HFFc6 (cell line): Measurements from ENCODE around the gene TNFSF12. TPM values are rescaled to one million over a fixed set of nuclear protein-coding genes. Genes with fewer than 3 reads are reported as not detected.

Experiments
- DNase-seq: peaks from one replicate; pipeline ENCODE4 v3.0.0-alpha.2; 2018
- H3K27ac Mint-ChIP-seq: 2 replicates; pipeline ENCODE4 v1.8.0; 2020; ENCODE audit warnings: mild to moderate bottlenecking, mixed read lengths
- H3K27me3 Mint-ChIP-seq: 2 replicates; pipeline ENCODE4 v1.8.0; 2021; ENCODE audit warnings: mild to moderate bottlenecking, moderate library complexity, mixed read lengths; ENCODE audit not compliant: insufficient read depth
- H3K36me3 Mint-ChIP-seq: 2 replicates; pipeline ENCODE4 v1.8.0; 2021; ENCODE audit warnings: low read depth, mixed read lengths
- H3K4me1 Mint-ChIP-seq: 2 replicates; pipeline ENCODE4 v1.8.0; 2020; ENCODE audit warnings: low read depth, mixed read lengths
- H3K4me3 Mint-ChIP-seq: 2 replicates; pipeline ENCODE4 v1.8.0; 2020; ENCODE audit warnings: mild to moderate bottlenecking, moderate library complexity, mixed read lengths
- H3K9me3 Mint-ChIP-seq: 2 replicates; pipeline ENCODE4 v1.8.0; 2020; ENCODE audit warnings: mild to moderate bottlenecking, mixed read lengths
- total RNA-seq, 6 experiments: library from RNA; stranded (reverse); fragmentation: NEBNext Ultra II Directional; extraction: Animal tissue kit (Norgen Biotek cat#: 25700); gene quantifications; 2 replicates in 1 of 6; 3 replicates in 5 of 6; pipeline ENCODE4 v1.2.3, GENCODE V29; 2021
- TF ChIP-seq, protein P1 (sequence below): fragments of 200-600 bp; sonication (generic); IDR thresholded peaks from 2 replicates; pipeline ENCODE4 v1.5.0; 2021; ENCODE audit warnings: antibody characterized with exemption, mild to moderate bottlenecking

The TNFSF12 gene
- total RNA-seq, 6 experiments from 2014 or later = 22.0 to 28.3 (median 25.4) TPM

DNA sequence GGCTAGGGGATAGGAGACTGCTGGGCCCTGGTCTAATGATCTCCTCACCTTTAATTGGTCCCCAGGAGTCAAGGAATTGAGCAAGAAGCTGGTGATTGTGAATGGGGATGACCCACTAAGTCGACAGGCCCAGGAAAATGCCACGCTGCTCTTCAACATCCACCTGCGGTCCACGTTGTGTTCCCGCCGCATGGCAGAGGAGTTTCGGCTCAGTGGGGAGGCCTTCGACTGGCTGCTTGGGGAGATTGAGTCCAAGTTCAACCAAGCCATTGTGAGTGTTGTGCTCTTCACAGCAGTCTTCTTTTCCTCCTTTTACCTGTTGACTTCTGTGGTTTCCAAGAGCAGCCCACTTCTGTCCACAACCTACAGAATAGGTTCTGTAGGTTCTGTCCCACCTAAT, 45.3 kb upstream of the TNFSF12 start:
- no peak for DNase-seq
- H3K27ac Mint-ChIP-seq = no peak overlapping the region
- no peak overlapping the region for H3K4me3 Mint-ChIP-seq
- H3K9me3 Mint-ChIP-seq = no peaks in the 10 kb centered on the region
- H3K36me3 Mint-ChIP-seq = peaks cover 50% of the 10 kb centered on the region
- peaks cover 4% of the 10 kb centered on the region for H3K27me3 Mint-ChIP-seq
- H3K4me1 Mint-ChIP-seq = no peaks in the 10 kb centered on the region
- TF ChIP-seq, protein P1, sequence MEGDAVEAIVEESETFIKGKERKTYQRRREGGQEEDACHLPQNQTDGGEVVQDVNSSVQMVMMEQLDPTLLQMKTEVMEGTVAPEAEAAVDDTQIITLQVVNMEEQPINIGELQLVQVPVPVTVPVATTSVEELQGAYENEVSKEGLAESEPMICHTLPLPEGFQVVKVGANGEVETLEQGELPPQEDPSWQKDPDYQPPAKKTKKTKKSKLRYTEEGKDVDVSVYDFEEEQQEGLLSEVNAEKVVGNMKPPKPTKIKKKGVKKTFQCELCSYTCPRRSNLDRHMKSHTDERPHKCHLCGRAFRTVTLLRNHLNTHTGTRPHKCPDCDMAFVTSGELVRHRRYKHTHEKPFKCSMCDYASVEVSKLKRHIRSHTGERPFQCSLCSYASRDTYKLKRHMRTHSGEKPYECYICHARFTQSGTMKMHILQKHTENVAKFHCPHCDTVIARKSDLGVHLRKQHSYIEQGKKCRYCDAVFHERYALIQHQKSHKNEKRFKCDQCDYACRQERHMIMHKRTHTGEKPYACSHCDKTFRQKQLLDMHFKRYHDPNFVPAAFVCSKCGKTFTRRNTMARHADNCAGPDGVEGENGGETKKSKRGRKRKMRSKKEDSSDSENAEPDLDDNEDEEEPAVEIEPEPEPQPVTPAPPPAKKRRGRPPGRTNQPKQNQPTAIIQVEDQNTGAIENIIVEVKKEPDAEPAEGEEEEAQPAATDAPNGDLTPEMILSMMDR = no peak

DNA sequence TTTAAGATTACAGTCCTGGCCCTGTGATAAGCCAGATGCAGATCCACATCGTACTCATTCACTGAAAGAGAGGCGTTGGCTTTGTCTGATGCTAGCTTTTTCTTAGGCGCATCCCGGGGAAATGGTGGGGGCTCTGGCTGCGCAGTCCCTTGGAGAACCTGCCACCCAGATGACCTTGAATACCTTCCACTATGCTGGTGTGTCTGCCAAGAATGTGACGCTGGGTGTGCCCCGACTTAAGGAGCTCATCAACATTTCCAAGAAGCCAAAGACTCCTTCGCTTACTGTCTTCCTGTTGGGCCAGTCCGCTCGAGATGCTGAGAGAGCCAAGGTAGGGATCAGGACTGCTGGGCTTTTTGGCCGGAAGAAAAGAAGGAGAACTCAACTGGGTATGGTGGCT, 40.7 kb upstream of the TNFSF12 start:
- Mint-ChIP-seq H3K36me3 (peaks cover 42% of the 10 kb centered on the region), H3K27me3 (peaks cover 13% of the 10 kb centered on the region), H3K4me1 (no peaks in the 10 kb centered on the region), H3K9me3 (no peaks in the 10 kb centered on the region), H3K4me3 (no peak overlapping the region), H3K27ac (no peak overlapping the region)
- TF ChIP-seq, protein P1 = no peak
- DNase-seq = no peak

DNA sequence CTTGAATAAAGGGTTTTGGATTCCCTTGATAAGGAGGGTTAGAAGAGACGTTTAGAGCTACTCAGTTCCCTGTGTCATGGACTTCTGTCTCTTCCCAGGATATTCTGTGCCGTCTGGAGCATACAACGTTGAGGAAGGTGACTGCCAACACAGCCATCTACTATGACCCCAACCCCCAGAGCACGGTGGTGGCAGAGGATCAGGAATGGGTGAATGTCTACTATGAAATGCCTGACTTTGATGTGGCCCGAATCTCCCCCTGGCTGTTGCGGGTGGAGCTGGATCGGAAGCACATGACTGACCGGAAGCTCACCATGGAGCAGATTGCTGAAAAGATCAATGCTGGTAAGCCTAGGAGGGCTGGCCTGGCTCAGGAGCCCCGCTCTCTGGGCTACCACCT, 40.0 kb upstream of the TNFSF12 start:
- Mint-ChIP-seq H3K4me1 (no peaks in the 10 kb centered on the region), H3K4me3 (no peak overlapping the region), H3K9me3 (no peaks in the 10 kb centered on the region), H3K27me3 (peaks cover 14% of the 10 kb centered on the region), H3K27ac (no peak overlapping the region), H3K36me3 (peaks cover 36% of the 10 kb centered on the region)
- DNase-seq = no peak
- TF ChIP-seq, protein P1 = no peak

DNA sequence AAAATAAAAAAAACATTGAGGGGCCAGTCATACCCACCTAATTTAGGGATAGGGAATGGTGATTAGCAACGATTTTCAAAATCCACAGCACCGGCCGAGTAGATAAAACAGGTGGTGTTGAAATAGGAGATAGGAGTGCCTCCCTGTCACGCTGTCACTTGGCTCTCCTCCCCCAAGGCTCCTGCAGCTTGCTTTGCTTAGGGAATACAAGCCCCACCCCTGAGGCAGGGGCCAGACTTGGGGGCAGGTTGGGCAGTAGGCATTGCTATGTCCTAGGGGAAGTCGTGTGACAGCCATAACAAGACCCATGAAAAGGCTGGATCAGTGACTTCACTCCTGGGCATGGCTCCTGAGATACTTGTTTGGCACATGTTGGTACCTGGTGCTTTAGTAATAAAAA, 38.9 kb upstream of the TNFSF12 start:
- no peak for DNase-seq
- no peak overlapping the region for H3K4me3 Mint-ChIP-seq
- peaks cover 5% of the 10 kb centered on the region; the same call in 1 of the 2 replicates for H3K4me1 Mint-ChIP-seq
- peaks cover 14% of the 10 kb centered on the region for H3K27me3 Mint-ChIP-seq
- peaks cover 32% of the 10 kb centered on the region for H3K36me3 Mint-ChIP-seq
- H3K9me3 Mint-ChIP-seq = no peaks in the 10 kb centered on the region
- TF ChIP-seq, protein P1 = no peak
- H3K27ac Mint-ChIP-seq = no peak overlapping the region

DNA sequence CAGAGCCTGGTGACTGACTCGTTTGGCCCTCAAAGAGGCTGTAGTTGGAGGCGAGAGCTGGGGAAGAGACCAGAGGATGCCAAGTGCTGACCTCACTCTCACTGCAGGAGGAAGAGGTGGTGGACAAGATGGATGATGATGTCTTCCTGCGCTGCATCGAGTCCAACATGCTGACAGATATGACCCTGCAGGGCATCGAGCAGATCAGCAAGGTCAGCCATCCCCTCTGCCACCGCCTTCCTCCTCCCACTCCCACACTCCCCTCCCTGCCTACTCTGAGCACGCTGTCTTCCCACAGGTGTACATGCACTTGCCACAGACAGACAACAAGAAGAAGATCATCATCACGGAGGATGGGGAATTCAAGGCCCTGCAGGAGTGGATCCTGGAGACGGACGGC, 37.8 kb upstream of the TNFSF12 start:
- Mint-ChIP-seq H3K4me1 (peaks cover 5% of the 10 kb centered on the region; the same call in 1 of the 2 replicates), H3K36me3 (peaks cover 31% of the 10 kb centered on the region), H3K27me3 (peaks cover 14% of the 10 kb centered on the region), H3K27ac (no peak overlapping the region), H3K9me3 (no peaks in the 10 kb centered on the region), H3K4me3 (no peak overlapping the region)
- no peak for DNase-seq
- TF ChIP-seq, protein P1 = no peak

DNA sequence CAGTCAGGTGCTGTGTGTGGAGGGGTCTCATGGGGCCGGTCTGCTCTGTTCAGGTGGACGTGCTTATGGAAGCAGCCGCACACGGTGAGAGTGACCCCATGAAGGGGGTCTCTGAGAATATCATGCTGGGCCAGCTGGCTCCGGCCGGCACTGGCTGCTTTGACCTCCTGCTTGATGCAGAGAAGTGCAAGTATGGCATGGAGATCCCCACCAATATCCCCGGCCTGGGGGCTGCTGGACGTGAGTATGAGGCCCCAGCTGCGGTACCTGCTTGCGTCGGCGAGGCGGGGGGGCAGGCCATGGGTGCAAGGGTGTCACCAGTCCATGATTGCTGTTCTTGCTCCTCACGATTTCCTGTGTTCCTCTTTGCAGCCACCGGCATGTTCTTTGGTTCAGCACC, 36.8 kb upstream of the TNFSF12 start:
- Mint-ChIP-seq H3K9me3 (no peaks in the 10 kb centered on the region), H3K4me3 (no peak overlapping the region), H3K36me3 (peaks cover 27% of the 10 kb centered on the region), H3K27me3 (peaks cover 14% of the 10 kb centered on the region), H3K27ac (no peak overlapping the region), H3K4me1 (peaks cover 5% of the 10 kb centered on the region; the same call in 1 of the 2 replicates)
- TF ChIP-seq, protein P1 = no peak
- no peak for DNase-seq
